Posterior cingulate gyrus (tissue), 11 donors: ENCODE data around the gene KAT7.

Source experiments
- DNase-seq, 10 donors: peaks; one replicate each; pipeline versions ENCODE4 v3.0.0 to v3.0.0-alpha.2; 2020 to 2021; ENCODE audit warnings: mixed read lengths in 3 of 10
- intact Hi-C: fragments of 100-400 bp; cut with DNase I; formaldehyde crosslinking; loops from one replicate; pipeline ENCODE4 v1.15.1; 2023

The KAT7 gene

GRCh38 chr17:49788478-49789242, at the start of gene KAT7:
Gene KAT7 (plus strand): TSS chr17:49788681. CDS start chr17:49788835, 154 bp downstream.
- DNase-seq, result peak; percentile 98 to 100 (median 99)
- intact Hi-C loops, result loop anchor here (2.0 to 10.0 kb wide), 2 partner anchors 80 to 224 kb away; no protein-coding TSS in a partner anchor

GRCh38 chr17:49739641-49740271, 48.7 kb upstream of the KAT7 start:
- intact Hi-C loops, result loop anchor here (10.0 kb wide), 1 partner anchor 65 kb away; no protein-coding TSS in a partner anchor
- peak in 2 of 10 donors; percentile 20 to 70 for DNase-seq

GRCh38 chr17:49741009-49741691, 47.3 kb upstream of the KAT7 start:
- intact Hi-C loops, result loop anchor here (10.0 kb wide), 1 partner anchor 64 kb away; no protein-coding TSS in a partner anchor
- no peak for DNase-seq

GRCh38 chr17:49741692-49742076, 46.8 kb upstream of the KAT7 start:
- no peak for DNase-seq
- intact Hi-C loops, result loop anchor here (10.0 kb wide), 1 partner anchor 63 kb away; no protein-coding TSS in a partner anchor

- DNase-seq, result no peak
- intact Hi-C loops, result loop anchor here (10.0 kb wide), 1 partner anchor 63 kb away; no protein-coding TSS in a partner anchor
These were observed 46.3 kb upstream of the KAT7 start for GRCh38 chr17:49742166-49742638.

- DNase-seq, result no peak
- intact Hi-C loops, result loop anchor here (10.0 kb wide), 1 partner anchor 59 kb away; no protein-coding TSS in a partner anchor
These were observed 43.0 kb upstream of the KAT7 start for GRCh38 chr17:49745175-49746139.

GRCh38 chr17:49746791-49747490, 41.5 kb upstream of the KAT7 start:
- intact Hi-C loops, result loop anchor here (10.0 kb wide), 1 partner anchor 58 kb away; no protein-coding TSS in a partner anchor
- no peak for DNase-seq

GRCh38 chr17:49747632-49748031, 40.8 kb upstream of the KAT7 start:
- DNase-seq, result peak in 1 of 10 donors; percentile 59
- intact Hi-C loops, result loop anchor here (10.0 kb wide), 1 partner anchor 57 kb away; no protein-coding TSS in a partner anchor

GRCh38 chr17:49748223-49748622, 40.3 kb upstream of the KAT7 start:
- DNase-seq, result no peak
- intact Hi-C loops, result loop anchor here (10.0 kb wide), 1 partner anchor 57 kb away; no protein-coding TSS in a partner anchor

GRCh38 chr17:49748791-49749190, 39.7 kb upstream of the KAT7 start:
- no peak for DNase-seq

GRCh38 chr17:49749730-49750129, 38.8 kb upstream of the KAT7 start:
- intact Hi-C loops, result loop anchor here (10.0 kb wide), 1 partner anchor 55 kb away; no protein-coding TSS in a partner anchor

More at GRCh38 chr17:49748791-49749190, 39.7 kb upstream of the KAT7 start:
- intact Hi-C loops, result loop anchor here (10.0 kb wide), 1 partner anchor 56 kb away; no protein-coding TSS in a partner anchor

GRCh38 chr17:49752508-49752907, 36.0 kb upstream of the KAT7 start:
- DNase-seq, result no peak
- intact Hi-C loops, result no loop called here

More at GRCh38 chr17:49749730-49750129, 38.8 kb upstream of the KAT7 start:
- no peak for DNase-seq

- intact Hi-C loops, result no loop called here
- no peak for DNase-seq
These were observed 34.5 kb upstream of the KAT7 start for GRCh38 chr17:49753959-49754391.

- intact Hi-C loops, result no loop called here
- DNase-seq, result no peak
These were observed 32.7 kb upstream of the KAT7 start for GRCh38 chr17:49755663-49756283.

GRCh38 chr17:49756323-49757150, 31.9 kb upstream of the KAT7 start:
- intact Hi-C loops, result no loop called here
- DNase-seq, result no peak

- no peak for DNase-seq
- intact Hi-C loops, result no loop called here
These were observed 31.2 kb upstream of the KAT7 start for GRCh38 chr17:49757151-49757777.
